ENCODE results near the gene SERPINB6. TPM values are rescaled to one million over a fixed set of nuclear protein-coding genes. Genes with fewer than 3 reads are reported as not detected.

The SERPINB6 gene
- total RNA-seq, 6 experiments from 2014 or later, result 27.0 to 48.5 (median 38.7) TPM

- ATAC-seq (no peak), DNase-seq (no peak)
- H3K4me1 ChIP-seq, result peaks cover 0 to under 1% (median 0%) of the 10 kb centered on the region in 4 donors
- peaks cover 0 to 61% (median 15%) of the 10 kb centered on the region in 4 donors for H3K36me3 ChIP-seq
- H3K27me3 ChIP-seq, result no peaks in the 10 kb centered on the region
- H3K27ac ChIP-seq, result no peak overlapping the region
- no peak overlapping the region for H3K4me3 ChIP-seq
- WGBS (ENCODE audit: insufficient coverage, low coverage, low lambda C conversion rate, missing lambda C conversion rate), result 96% methylated on average over 12 of the region's 17 CpGs
- intact Hi-C loops (cut with DNase I), result no loop called here
- TF ChIP-seq POLR2A (IDR thresholded peaks at IDR 0.05), result no peak
- TF ChIP-seq CTCF (IDR thresholded peaks at IDR 0.05), result no peak
- no peaks in the 10 kb centered on the region for H3K9me3 ChIP-seq
Observed at GRCh38 chr6:3016473-3017280, 45.3 kb upstream of the SERPINB6 start.

- no peak overlapping the region for H3K27ac ChIP-seq
- H3K4me3 ChIP-seq, result no peak overlapping the region
- H3K27me3 ChIP-seq, result no peaks in the 10 kb centered on the region
- TF ChIP-seq CTCF (IDR thresholded peaks at IDR 0.05) (no peak), POLR2A (IDR thresholded peaks at IDR 0.05) (no peak)
- no peaks in the 10 kb centered on the region for H3K9me3 ChIP-seq
- H3K36me3 ChIP-seq, result peaks cover 0 to 56% (median 24%) of the 10 kb centered on the region in 4 donors
- no peak for DNase-seq
- no peak for ATAC-seq
- H3K4me1 ChIP-seq, result no peaks in the 10 kb centered on the region
- no CpG with 5 or more reads among the region's 10 CpGs for WGBS (ENCODE audit: insufficient coverage, low coverage, low lambda C conversion rate, missing lambda C conversion rate)
- intact Hi-C loops (cut with DNase I), result no loop called here
Observed at GRCh38 chr6:3015144-3015543, 43.8 kb upstream of the SERPINB6 start.

- Histone ChIP-seq H3K4me3 (no peak overlapping the region), H3K27ac (no peak overlapping the region), H3K4me1 (no peaks in the 10 kb centered on the region), H3K9me3 (no peaks in the 10 kb centered on the region), H3K36me3 (peaks cover 1 to 56% (median 24%) of the 10 kb centered on the region in 4 donors), H3K27me3 (no peaks in the 10 kb centered on the region)
- DNase-seq (no peak), ATAC-seq (no peak)
- 83% methylated on average over 2 of the region's 4 CpGs for WGBS (ENCODE audit: insufficient coverage, low coverage, low lambda C conversion rate, missing lambda C conversion rate)
- no peak for TF ChIP-seq CTCF (IDR thresholded peaks at IDR 0.05)
- TF ChIP-seq POLR2A (IDR thresholded peaks at IDR 0.05), result no peak
- intact Hi-C loops (cut with DNase I), result no loop called here
Observed at GRCh38 chr6:3014675-3015066, 43.3 kb upstream of the SERPINB6 start.

GRCh38 chr6:3013901-3014674 is 42.7 kb upstream of the SERPINB6 start:
- DNase-seq (no peak), ATAC-seq (no peak)
- H3K27me3 ChIP-seq, result no peaks in the 10 kb centered on the region
- H3K4me3 ChIP-seq, result no peak overlapping the region
- 88% methylated on average over 14 of the region's 18 CpGs for WGBS (ENCODE audit: insufficient coverage, low coverage, low lambda C conversion rate, missing lambda C conversion rate)
- H3K4me1 ChIP-seq, result no peaks in the 10 kb centered on the region
- no peak overlapping the region for H3K27ac ChIP-seq
- TF ChIP-seq POLR2A (IDR thresholded peaks at IDR 0.05) (no peak), CTCF (IDR thresholded peaks at IDR 0.05) (no peak)
- peaks cover 4 to 56% (median 24%) of the 10 kb centered on the region in 4 donors for H3K36me3 ChIP-seq
- no peaks in the 10 kb centered on the region for H3K9me3 ChIP-seq
- intact Hi-C loops (cut with DNase I), result no loop called here

Measured in right lobe of liver (tissue), 6 donors.